Measurements from ENCODE around the gene CRB2.

CRB2 gene

GRCh38 chr9:123315635-123316034 lies 40.4 kb upstream of the CRB2 start:
- H3K4me3 ChIP-seq (ENCODE audit: control insufficient read depth, low read depth, low read length) = no peak overlapping the region
- no peak for DNase-seq (ENCODE audit: low read depth)
- no peak for TF ChIP-seq CTCF (IDR thresholded peaks at IDR 0.05; ENCODE audit: control insufficient read depth, insufficient read depth, low read depth, low read length, missing control alignments)

- DNase-seq (ENCODE audit: low read depth) = no peak
- no peak overlapping the region for H3K4me3 ChIP-seq (ENCODE audit: control insufficient read depth, low read depth, low read length)
- TF ChIP-seq CTCF (IDR thresholded peaks at IDR 0.05; ENCODE audit: control insufficient read depth, insufficient read depth, low read depth, low read length, missing control alignments) = no peak
These were observed 39.8 kb upstream of the CRB2 start for GRCh38 chr9:123316053-123316718.

- H3K4me3 ChIP-seq (ENCODE audit: control insufficient read depth, low read depth, low read length) = no peak overlapping the region
- no peak for TF ChIP-seq CTCF (IDR thresholded peaks at IDR 0.05; ENCODE audit: control insufficient read depth, insufficient read depth, low read depth, low read length, missing control alignments)
- no peak for DNase-seq (ENCODE audit: low read depth)
These were observed 37.8 kb upstream of the CRB2 start for GRCh38 chr9:123318202-123318601.

- no peak for DNase-seq (ENCODE audit: low read depth)
- H3K4me3 ChIP-seq (ENCODE audit: control insufficient read depth, low read depth, low read length) = no peak overlapping the region
- TF ChIP-seq CTCF (IDR thresholded peaks at IDR 0.05; ENCODE audit: control insufficient read depth, insufficient read depth, low read depth, low read length, missing control alignments) = no peak
These were observed 37.0 kb upstream of the CRB2 start for GRCh38 chr9:123318961-123319421.

- H3K4me3 ChIP-seq (ENCODE audit: control insufficient read depth, low read depth, low read length) = no peak overlapping the region
- TF ChIP-seq CTCF (IDR thresholded peaks at IDR 0.05; ENCODE audit: control insufficient read depth, insufficient read depth, low read depth, low read length, missing control alignments) = no peak
These were observed 36.3 kb upstream of the CRB2 start for GRCh38 chr9:123319541-123320339.

GRCh38 chr9:123320814-123321213 lies 35.2 kb upstream of the CRB2 start:
- TF ChIP-seq CTCF (IDR thresholded peaks at IDR 0.05; ENCODE audit: control insufficient read depth, insufficient read depth, low read depth, low read length, missing control alignments) = no peak
- DNase-seq (ENCODE audit: low read depth) = no peak
- no peak overlapping the region for H3K4me3 ChIP-seq (ENCODE audit: control insufficient read depth, low read depth, low read length)

More at GRCh38 chr9:123319541-123320339, 36.3 kb upstream of the CRB2 start:
- no peak for DNase-seq (ENCODE audit: low read depth)
